K562 (cell line): ENCODE results near the gene KIN. TPM values are rescaled to one million over a fixed set of nuclear protein-coding genes. Genes with fewer than 3 reads are reported as not detected.

ENCODE experiments used
- AFF1 ChIP-seq, 2 experiments: fragments of 450-650 bp; IDR thresholded peaks; 2 replicates each; pipeline ENCODE4 v1.6.1; 2018; ENCODE audit warnings: mild to moderate bottlenecking in 2 of 2, low read depth in 1 of 2; ENCODE audit not compliant: partially characterized antibody in 2 of 2
- CHD7 ChIP-seq: fragments of 200-600 bp; sonication (generic); IDR thresholded peaks from one replicate; pipeline ENCODE4 v1.6.1; 2012; ENCODE audit warnings: mild to moderate bottlenecking, low read depth, low read length, inconsistent platforms
- ESRRA ChIP-seq: fragments of 450-650 bp; IDR thresholded peaks from 2 replicates; pipeline ENCODE4 v1.6.1; 2014; ENCODE audit warnings: low read depth, mild to moderate bottlenecking, moderate library complexity, borderline replicate concordance
- GMEB1 ChIP-seq: fragments of 250-450 bp; sonication (Bioruptor Pico); IDR thresholded peaks from 2 replicates; pipeline ENCODE4 v1.4.0; 2020; ENCODE audit warnings: mild to moderate bottlenecking
- MBD1 ChIP-seq: fragments of 250-450 bp; sonication (Bioruptor Pico); IDR thresholded peaks from 2 replicates; pipeline ENCODE4 v1.8.0; 2022; ENCODE audit warnings: inconsistent platforms
- MCM5 ChIP-seq: fragments of 450-650 bp; IDR thresholded peaks from 2 replicates; pipeline ENCODE4 v1.6.1; 2016; ENCODE audit warnings: low read depth
- polyA plus RNA-seq, 8 experiments: library from polyadenylated mRNA; depleted of rRNA in 4 of 8; stranded (reverse) in 5 of 8; unstranded in 3 of 8; fragments of >200 nt; fragmentation: Nextera tagmentation in 2 of 8; fragmentation: Illumina TruSeq in 1 of 8; extraction: Ambion mirVana in 2 of 8; extraction: Trizol in 1 of 8; gene quantifications; 2 replicates each; pipeline versions ENCODE4 v1.2.1 to v1.2.3, GENCODE V29; 2011 to 2014; ENCODE audit warnings: inconsistent platforms in 1 of 8, missing spikeins in 1 of 8
- total RNA-seq, 7 experiments: library from RNA; depleted of rRNA in 6 of 7; stranded (reverse); fragments of >200 nt in 6 of 7; fragmentation: Illumina TruSeq in 2 of 7; extraction: Trizol in 2 of 7; gene quantifications; 2 replicates each; pipeline versions ENCODE4 v1.2.1 to v1.2.3, GENCODE V29; 2011 to 2021; ENCODE audit warnings: low replicate concordance in 1 of 7

The KIN gene
- total and polyA plus RNA-seq, 9 of the 15 experiments (the other 6 are each of a cell fraction or from before 2014, with no cell fraction given) = 11.7 to 35.6 (median 16.0) TPM

GRCh38 chr10:7818295-7819120 is 30.7 kb upstream of the KIN start, which contains the start of gene TAF3 (continued):
- TF ChIP-seq AFF1 (IDR thresholded peaks at IDR 0.05; ENCODE audit: low read depth in 1 of 2, partially characterized antibody in 2 of 2) = no peak
- peak; percentile 76 for TF ChIP-seq GMEB1 (CRISPR knock-in tag)
- no peak for TF ChIP-seq MBD1 (CRISPR knock-in tag)
- no peak; the same call in 1 of the 2 replicates for TF ChIP-seq ESRRA
- TF ChIP-seq MCM5 = no peak
- TF ChIP-seq CHD7 = no peak
